Pericardium fibroblast (primary cell): ENCODE data around the gene CNP. TPM values are rescaled to one million over a fixed set of nuclear protein-coding genes. Genes with fewer than 3 reads are reported as not detected.

ENCODE experiments used
- total RNA-seq: library from RNA; depleted of rRNA; stranded (reverse); fragments of >200 nt; gene quantifications from 2 replicates; pipeline ENCODE4 v1.2.3, GENCODE V29; 2015

CNP gene
- total RNA-seq, result 62.6 and 69.4 TPM in 2 replicates

DNA sequence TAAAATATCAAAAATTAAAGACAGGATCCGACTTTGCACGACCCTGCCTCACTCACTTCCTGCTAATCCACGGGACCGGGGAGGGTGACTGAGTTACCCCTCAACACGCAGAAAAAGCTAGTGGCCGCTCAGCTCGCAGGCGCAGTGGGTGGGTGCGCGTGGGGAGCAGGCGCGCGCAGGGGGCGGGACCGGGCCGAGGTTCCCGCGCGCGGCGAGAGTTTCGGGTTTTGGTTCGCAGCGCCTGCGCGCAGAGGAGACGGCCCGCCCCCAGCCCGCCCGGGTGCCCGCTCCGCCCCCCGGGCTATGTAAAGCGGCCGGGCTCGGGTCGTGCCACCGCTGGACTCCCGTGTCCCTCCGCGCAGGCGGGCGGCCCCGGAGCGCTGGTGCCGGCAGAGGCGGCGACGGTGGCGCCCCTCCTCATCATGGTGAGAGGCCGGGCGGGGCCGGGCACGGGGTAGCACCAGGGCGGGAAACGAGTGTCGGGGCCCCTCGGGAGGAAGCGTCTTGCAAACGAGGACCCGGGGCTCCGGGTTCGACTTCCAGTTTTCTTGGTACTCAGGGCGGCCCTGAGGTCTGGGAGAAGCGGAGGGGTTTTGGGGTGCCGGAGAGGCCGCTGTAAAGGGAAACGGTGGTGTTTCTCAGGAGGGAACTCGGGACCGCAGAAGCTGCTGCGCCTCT lies at the start of gene CNP:
Gene CNP (plus strand): TSS at position 333 of the 678 bp plus-strand sequence. CDS start 90 bp downstream, at position 423.

DNA sequence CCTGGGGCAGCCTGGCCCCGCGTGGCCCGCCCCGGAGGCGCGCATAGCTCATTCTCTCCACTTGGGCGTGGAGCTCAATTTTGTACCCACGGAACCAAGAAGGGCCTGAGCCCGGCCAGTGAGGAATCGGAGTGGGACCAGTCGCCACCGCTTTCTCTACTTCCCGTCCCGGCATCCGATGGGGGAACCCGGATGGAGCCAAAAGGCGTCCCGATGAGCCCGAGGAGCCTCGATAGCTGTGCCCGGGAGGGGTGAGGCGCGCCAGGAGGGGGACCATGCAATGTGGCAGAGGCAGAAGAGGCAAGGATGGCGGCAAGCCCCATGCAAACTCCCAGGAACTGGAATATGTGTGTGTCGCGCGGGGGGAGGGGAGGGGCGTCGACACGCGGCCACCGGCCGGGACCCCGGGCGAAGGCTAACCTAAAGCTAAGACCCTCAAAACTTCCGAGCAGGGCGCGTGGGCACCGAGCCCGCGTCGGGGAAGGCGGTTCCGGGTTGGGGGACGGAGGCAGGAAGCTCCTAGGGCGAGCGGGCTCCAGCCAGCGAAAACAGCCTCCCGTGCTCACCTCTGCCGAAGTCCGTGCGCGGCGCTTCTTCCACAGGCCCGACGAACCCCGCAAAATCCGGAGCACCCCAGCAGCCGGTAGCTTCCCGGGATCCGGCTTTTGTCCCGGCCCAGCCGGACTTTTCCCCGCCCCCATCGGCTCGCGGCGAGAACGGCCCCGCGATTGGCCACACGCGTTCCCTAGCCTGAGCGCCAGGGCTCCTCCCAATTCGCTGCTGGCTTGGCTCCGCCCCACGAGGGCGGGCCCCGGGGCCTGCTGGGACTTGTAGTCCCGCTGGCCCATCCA lies 48.1 kb upstream of the CNP start, which contains the start of gene ACLY:
Gene ACLY (minus strand): TSS at position 638 of the 851 bp plus-strand sequence. CDS start 5,078 bp downstream, outside the sequence.

DNA sequence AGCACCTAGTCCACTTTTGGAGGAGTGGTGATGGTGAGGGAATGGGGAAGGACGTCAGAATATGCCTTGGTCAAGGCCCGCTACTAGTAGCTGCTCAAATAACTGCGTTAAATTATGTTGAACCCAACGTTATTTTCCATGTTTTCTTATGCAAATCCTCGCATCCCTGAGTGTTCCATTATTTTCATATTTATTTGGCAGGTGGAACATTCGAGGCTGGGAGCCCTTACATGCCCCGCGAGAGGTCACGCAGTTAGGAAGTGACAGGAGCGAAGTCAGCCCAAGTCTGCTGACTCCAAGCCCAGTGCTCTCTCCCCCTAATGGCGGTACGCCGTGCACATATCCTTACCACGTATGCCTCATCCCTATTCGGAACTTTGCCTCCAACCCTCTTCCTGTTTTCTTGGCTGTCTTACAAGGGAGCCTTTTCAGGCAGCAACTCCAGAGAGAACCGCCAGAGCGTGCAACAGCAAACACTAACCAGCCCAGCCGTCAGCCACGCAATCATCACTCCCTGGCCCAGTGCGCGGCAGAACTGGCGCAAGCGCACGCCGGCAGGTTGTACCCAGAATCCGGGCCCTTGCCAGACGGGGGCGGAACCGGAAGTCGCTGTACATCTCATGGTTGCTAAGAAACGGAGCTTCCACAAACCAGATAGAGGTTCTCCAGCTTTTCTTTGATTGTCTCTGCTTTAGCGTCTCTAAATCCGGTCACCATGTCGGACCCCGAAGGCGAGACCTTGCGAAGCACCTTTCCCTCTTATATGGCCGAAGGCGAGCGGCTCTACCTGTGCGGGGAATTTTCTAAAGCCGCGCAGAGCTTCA lies 36.4 kb upstream of the CNP start, which contains the start of gene ODAD4:
Gene ODAD4 (plus strand): TSS at position 609 of the 824 bp plus-strand sequence. CDS start 107 bp downstream, at position 716.

DNA sequence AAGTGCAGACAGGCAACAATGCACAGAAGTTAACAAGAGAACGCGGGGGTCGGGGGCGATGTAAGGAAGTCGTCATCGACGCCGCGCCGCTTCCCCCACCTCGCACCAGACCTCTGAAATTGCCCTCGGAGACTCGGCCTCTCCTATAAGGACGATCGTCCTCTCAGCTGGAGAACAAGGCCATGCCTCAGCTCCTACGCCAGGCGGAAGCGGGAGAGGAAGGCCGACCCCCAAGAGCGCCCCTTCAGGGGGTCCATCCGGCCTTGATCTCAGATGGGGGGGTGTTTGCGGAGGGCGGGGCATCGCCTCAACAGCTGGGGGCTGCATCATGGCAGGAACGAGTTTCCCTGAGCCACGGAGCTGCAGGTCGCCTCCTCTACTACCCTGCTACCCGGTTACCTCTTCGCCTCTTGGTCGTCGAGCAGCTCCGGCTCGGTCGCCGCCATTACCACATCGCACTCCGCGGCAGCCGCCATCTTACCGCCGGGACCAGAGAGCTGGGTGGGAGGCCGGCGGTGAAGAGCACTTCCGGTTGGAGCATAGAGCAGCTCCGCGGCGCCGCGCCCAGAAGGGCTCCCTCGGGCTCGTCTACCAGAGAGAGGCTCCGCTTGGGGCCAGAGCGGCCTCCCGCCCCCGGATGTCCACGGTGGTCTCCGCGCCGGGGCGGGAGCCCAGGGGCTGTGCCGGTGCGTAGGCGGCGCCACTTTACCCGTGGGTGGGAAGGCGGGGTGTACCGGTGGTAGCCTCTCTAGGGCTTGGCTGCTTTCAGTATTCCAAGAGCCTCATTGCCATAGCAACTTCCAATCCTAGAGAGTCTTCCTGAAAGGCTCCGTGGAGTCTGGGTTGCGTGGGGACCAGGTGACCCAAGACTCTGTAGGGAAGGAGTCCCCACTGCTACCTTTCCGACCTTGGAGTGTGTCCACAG lies 50.6 kb downstream of the CNP start, which contains the start of gene DNAJC7:
Gene DNAJC7 (minus strand): TSS at position 499 of the 925 bp plus-strand sequence. CDS start 23 bp downstream, at position 476.

DNA sequence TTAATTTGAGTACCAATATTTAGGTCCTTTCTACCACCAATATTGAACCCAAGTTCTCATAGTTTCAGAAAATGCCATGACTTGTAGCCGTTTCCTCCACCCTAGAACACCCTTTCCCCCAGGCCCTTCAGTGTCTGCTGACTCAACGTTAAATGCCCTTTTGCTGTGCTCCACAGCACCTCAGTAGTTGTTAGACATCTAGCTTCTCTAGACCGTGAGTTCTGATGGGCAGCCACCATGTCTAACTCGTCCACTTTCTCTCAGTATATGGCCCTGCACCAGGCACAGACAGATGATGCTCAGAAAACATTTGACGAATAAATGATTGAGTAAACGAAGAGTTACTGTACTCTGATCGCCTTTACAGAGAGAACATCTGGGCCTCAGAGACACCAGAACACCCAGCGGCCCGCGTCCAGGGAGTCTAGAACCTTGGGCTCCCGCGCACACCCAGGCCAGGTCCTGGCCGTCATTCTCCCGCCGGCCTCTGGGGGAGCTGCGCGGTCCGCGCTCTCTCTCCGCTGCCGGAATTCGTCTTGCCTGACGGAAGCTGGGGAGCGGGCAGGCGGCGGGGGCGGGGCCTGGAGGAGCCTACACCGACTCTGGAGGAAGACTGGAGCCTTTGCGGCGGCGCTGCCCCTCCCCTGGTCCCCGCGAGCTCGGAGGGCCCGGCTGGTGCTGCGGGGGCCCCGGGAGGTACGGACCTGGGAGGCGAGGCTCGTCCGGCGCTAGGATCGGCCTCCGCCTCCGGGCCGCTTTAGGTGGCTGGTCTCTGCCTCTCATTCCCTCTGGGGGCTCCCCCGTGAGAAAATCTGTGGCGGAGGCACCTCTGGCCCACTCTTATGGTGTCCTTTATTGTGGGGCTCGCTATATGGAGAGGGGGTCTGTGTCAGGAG lies 53.2 kb downstream of the CNP start, which contains the start of gene NKIRAS2:
Gene NKIRAS2 (plus strand): TSS at position 582 of the 896 bp plus-strand sequence. CDS start 1,488 bp downstream, outside the sequence.

Other genes starting within 250 kb of the CNP start
- not detected in 2 replicates for gene HAP1, start 232.2 kb upstream of the CNP start, total RNA-seq
- 17.4 and 28.9 TPM in 2 replicates for gene JUP, start 180.1 kb upstream of the CNP start, total RNA-seq
- 42.3 and 81.7 TPM in 2 replicates for gene P3H4, start 154.8 kb upstream of the CNP start, total RNA-seq
- gene FKBP10, start 153.8 kb upstream of the CNP start, total RNA-seq, result 285 and 416 TPM in 2 replicates
- 47.9 and 50.6 TPM in 2 replicates for gene NT5C3B, start 130.6 kb upstream of the CNP start, total RNA-seq
- gene KLHL10, start 129.0 kb upstream of the CNP start, total RNA-seq, result 0.23 TPM in 1 of 2 replicates, not detected in the other
- gene KLHL11, start 101.4 kb upstream of the CNP start, total RNA-seq, result 11.2 and 14.6 TPM in 2 replicates
- gene ACLY, start 47.8 kb upstream of the CNP start, total RNA-seq, result 147 and 228 TPM in 2 replicates
- 0.68 and 1.3 TPM in 2 replicates for gene ODAD4, start 36.2 kb upstream of the CNP start, total RNA-seq
- gene DNAJC7, start 50.6 kb downstream of the CNP start, total RNA-seq, result 39.7 and 67.8 TPM in 2 replicates
- gene NKIRAS2, start 53.3 kb downstream of the CNP start, total RNA-seq, result 41.5 and 65.0 TPM in 2 replicates
- 0.23 and 0.43 TPM in 2 replicates for gene C17orf113, start 83.8 kb downstream of the CNP start, total RNA-seq
- gene ZNF385C, start 131.7 kb downstream of the CNP start, total RNA-seq, result 0.60 TPM in 1 of 2 replicates, not detected in the other
- 10.9 and 11.0 TPM in 2 replicates for gene DHX58, start 145.9 kb downstream of the CNP start, total RNA-seq
- 12.0 and 26.2 TPM in 2 replicates for gene KAT2A, start 154.6 kb downstream of the CNP start, total RNA-seq
- gene HSPB9, start 156.0 kb downstream of the CNP start, total RNA-seq, result not detected in 2 replicates
- 76.7 and 146 TPM in 2 replicates for gene RAB5C, start 188.2 kb downstream of the CNP start, total RNA-seq
- gene KCNH4, start 214.3 kb downstream of the CNP start, total RNA-seq, result not detected in 2 replicates
- not detected in 2 replicates for gene HCRT, start 218.7 kb downstream of the CNP start, total RNA-seq
- 11.7 and 18.6 TPM in 2 replicates for gene GHDC, start 227.7 kb downstream of the CNP start, total RNA-seq